DOHH2 (cell line): ENCODE data around the gene PRSS53.

Source experiments
- H3F3A ChIP-seq: fragments of 200-600 bp; sonication (generic), shearing (Covaris generic); 2 replicates; pipeline ENCODE4 v1.6.0; 2016; ENCODE audit warnings: antibody characterized with exemption, mild to moderate bottlenecking; ENCODE audit not compliant: control insufficient read depth, insufficient read depth
- H3K27ac ChIP-seq: fragments of 200-600 bp; sonication (generic); 2 replicates; pipeline ENCODE4 v1.5.1; 2014; ENCODE audit warnings: low read depth, mild to moderate bottlenecking, low read length, moderate library complexity
- H3K27me3 ChIP-seq: fragments of 200-600 bp; sonication (generic); 2 replicates; pipeline ENCODE4 v1.6.1; 2014; ENCODE audit warnings: mild to moderate bottlenecking, low read length, mixed read lengths; ENCODE audit not compliant: control insufficient read depth
- H3K36me3 ChIP-seq: fragments of 200-600 bp; sonication (generic); 2 replicates; pipeline ENCODE4 v1.6.1; 2014; ENCODE audit warnings: mild to moderate bottlenecking, low read length, moderate library complexity, mixed read lengths; ENCODE audit not compliant: control insufficient read depth
- H3K4me1 ChIP-seq: fragments of 200-600 bp; sonication (generic); 2 replicates; pipeline ENCODE4 v1.6.1; 2014; ENCODE audit warnings: mild to moderate bottlenecking, low read length, mixed read lengths; ENCODE audit not compliant: control insufficient read depth
- H3K4me2 ChIP-seq: fragments of 200-600 bp; sonication (generic); 2 replicates; pipeline ENCODE4 v1.6.0; 2014; ENCODE audit warnings: mild to moderate bottlenecking, low read length, moderate library complexity
- H3K4me3 ChIP-seq: fragments of 200-600 bp; sonication (generic); 2 replicates; pipeline ENCODE4 v1.5.1; 2014; ENCODE audit warnings: mild to moderate bottlenecking, low read length, mixed read lengths
- H3K79me2 ChIP-seq: fragments of 200-600 bp; sonication (generic); 2 replicates; pipeline ENCODE4 v1.6.1; 2014; ENCODE audit warnings: mild to moderate bottlenecking, low read length, mixed read lengths; ENCODE audit not compliant: control insufficient read depth
- H3K9me2 ChIP-seq: fragments of 200-600 bp; sonication (generic); replicated peaks from 2 replicates; pipeline ENCODE4 v1.6.1; 2014; ENCODE audit warnings: mild to moderate bottlenecking, low read length, mixed read lengths; ENCODE audit not compliant: control insufficient read depth
- H3K9me3 ChIP-seq: fragments of 200-600 bp; sonication (generic); 2 replicates; pipeline ENCODE4 v1.6.1; 2014; ENCODE audit warnings: antibody characterized with exemption, low read length, mixed read lengths; ENCODE audit not compliant: control insufficient read depth, insufficient read depth
- H4K20me1 ChIP-seq: fragments of 200-600 bp; sonication (generic); 2 replicates; pipeline ENCODE4 v1.6.0; 2014; ENCODE audit warnings: low read depth, mild to moderate bottlenecking, antibody characterized with exemption, low read length, moderate library complexity; ENCODE audit not compliant: control insufficient read depth, insufficient read depth
- EZH2phosphoT487 ChIP-seq: fragments of 200-600 bp; sonication (generic); IDR thresholded peaks from 2 replicates; pipeline ENCODE4 v1.6.1; 2017; ENCODE audit warnings: borderline replicate concordance, mild to moderate bottlenecking, antibody characterized with exemption, low read length, moderate library complexity, mixed read lengths
- TF ChIP-seq, protein P1 (sequence below): fragments of 200-600 bp; sonication (generic); IDR thresholded peaks from one replicate; pipeline ENCODE4 v1.5.1; 2014; ENCODE audit warnings: antibody characterized with exemption, mild to moderate bottlenecking, low read depth, low read length; ENCODE audit not compliant: poor library complexity, severe bottlenecking

PRSS53 gene

DNA sequence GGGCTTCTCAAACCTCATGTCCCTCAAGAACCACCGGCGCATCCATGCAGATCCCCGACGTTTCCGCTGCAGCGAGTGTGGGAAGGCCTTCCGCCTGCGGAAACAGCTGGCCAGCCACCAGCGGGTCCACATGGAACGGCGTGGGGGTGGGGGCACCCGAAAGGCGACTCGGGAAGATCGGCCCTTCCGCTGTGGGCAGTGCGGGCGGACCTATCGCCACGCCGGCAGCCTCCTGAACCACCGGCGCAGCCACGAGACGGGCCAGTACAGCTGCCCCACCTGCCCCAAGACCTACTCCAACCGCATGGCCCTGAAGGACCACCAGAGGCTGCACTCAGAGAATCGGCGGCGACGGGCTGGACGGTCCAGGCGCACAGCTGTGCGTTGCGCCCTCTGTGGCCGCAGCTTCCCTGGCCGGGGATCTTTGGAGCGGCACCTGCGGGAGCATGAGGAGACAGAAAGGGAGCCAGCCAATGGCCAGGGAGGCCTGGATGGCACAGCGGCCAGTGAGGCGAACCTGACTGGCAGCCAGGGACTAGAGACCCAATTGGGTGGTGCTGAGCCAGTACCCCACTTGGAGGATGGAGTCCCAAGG lies 8.6 kb downstream of the PRSS53 start:
- no peaks in the 10 kb centered on the region for H3F3A ChIP-seq
- H4K20me1 ChIP-seq, result 0 out of 2 replicates have a peak, but pooled peaks cover 4% of the 10 kb centered on the region
- peaks cover 61% of the 10 kb centered on the region for H3K79me2 ChIP-seq
- H3K36me3 ChIP-seq, result peaks cover 86% of the 10 kb centered on the region
- H3K4me3 ChIP-seq, result no peak overlapping the region
- no peaks in the 10 kb centered on the region for H3K27me3 ChIP-seq
- TF ChIP-seq, protein P1, sequence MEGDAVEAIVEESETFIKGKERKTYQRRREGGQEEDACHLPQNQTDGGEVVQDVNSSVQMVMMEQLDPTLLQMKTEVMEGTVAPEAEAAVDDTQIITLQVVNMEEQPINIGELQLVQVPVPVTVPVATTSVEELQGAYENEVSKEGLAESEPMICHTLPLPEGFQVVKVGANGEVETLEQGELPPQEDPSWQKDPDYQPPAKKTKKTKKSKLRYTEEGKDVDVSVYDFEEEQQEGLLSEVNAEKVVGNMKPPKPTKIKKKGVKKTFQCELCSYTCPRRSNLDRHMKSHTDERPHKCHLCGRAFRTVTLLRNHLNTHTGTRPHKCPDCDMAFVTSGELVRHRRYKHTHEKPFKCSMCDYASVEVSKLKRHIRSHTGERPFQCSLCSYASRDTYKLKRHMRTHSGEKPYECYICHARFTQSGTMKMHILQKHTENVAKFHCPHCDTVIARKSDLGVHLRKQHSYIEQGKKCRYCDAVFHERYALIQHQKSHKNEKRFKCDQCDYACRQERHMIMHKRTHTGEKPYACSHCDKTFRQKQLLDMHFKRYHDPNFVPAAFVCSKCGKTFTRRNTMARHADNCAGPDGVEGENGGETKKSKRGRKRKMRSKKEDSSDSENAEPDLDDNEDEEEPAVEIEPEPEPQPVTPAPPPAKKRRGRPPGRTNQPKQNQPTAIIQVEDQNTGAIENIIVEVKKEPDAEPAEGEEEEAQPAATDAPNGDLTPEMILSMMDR, result no peak
- TF ChIP-seq EZH2phosphoT487, result no peak
- H3K9me2 ChIP-seq, result no peaks in the 10 kb centered on the region
- no peak overlapping the region for H3K4me2 ChIP-seq
- H3K4me1 ChIP-seq, result peaks cover 9% of the 10 kb centered on the region
- no peaks in the 10 kb centered on the region for H3K9me3 ChIP-seq
- no peak overlapping the region for H3K27ac ChIP-seq

GRCh38 chr16:31079342-31079944 lies 9.3 kb downstream of the PRSS53 start:
- H3K27me3 ChIP-seq, result no peaks in the 10 kb centered on the region
- H3K79me2 ChIP-seq, result peaks cover 68% of the 10 kb centered on the region
- H3K4me2 ChIP-seq, result no peak overlapping the region
- peaks cover 85% of the 10 kb centered on the region for H3K36me3 ChIP-seq
- no peak overlapping the region for H3K4me3 ChIP-seq
- no peaks in the 10 kb centered on the region for H3K9me2 ChIP-seq
- no peaks in the 10 kb centered on the region for H3K9me3 ChIP-seq
- peaks cover 12% of the 10 kb centered on the region for H3K4me1 ChIP-seq
- peaks cover 9% of the 10 kb centered on the region; the same call in 1 of the 2 replicates for H4K20me1 ChIP-seq
- H3F3A ChIP-seq, result no peaks in the 10 kb centered on the region
- no peak overlapping the region for H3K27ac ChIP-seq
- no peak for TF ChIP-seq EZH2phosphoT487
- TF ChIP-seq, protein P1, result no peak

DNA sequence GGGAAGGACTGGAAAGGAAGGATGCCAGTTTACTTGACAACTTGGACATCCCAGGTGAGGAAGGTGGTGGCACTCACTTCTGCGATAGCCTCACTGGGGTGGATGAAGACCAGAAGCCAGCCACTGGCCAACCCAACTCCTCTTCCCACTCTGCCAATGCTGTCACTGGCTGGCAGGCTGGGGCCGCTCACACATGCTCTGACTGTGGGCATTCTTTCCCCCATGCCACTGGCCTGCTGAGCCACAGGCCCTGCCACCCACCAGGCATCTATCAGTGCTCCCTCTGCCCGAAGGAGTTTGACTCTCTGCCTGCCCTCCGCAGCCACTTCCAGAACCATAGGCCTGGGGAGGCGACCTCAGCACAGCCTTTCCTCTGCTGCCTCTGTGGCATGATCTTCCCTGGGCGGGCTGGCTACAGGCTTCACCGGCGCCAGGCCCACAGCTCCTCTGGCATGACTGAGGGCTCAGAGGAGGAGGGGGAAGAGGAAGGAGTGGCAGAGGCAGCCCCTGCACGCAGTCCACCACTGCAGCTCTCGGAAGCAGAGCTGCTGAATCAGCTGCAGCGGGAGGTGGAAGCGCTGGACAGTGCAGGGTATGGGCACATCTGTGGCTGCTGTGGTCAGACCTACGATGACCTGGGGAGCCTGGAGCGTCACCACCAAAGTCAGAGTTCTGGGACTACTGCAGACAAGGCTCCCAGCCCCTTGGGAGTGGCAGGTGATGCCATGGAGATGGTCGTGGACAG lies 10.0 kb downstream of the PRSS53 start:
- no peaks in the 10 kb centered on the region for H3K9me3 ChIP-seq
- no peak for TF ChIP-seq EZH2phosphoT487
- TF ChIP-seq, protein P1, result no peak
- H3F3A ChIP-seq, result 0 out of 2 replicates have a peak, but pooled peaks cover 1% of the 10 kb centered on the region
- H3K27ac ChIP-seq, result no peak overlapping the region
- H3K27me3 ChIP-seq, result no peaks in the 10 kb centered on the region
- H3K4me1 ChIP-seq, result peaks cover 12% of the 10 kb centered on the region
- H4K20me1 ChIP-seq, result peaks cover 9% of the 10 kb centered on the region; the same call in 1 of the 2 replicates
- no peaks in the 10 kb centered on the region for H3K9me2 ChIP-seq
- H3K79me2 ChIP-seq, result peaks cover 69% of the 10 kb centered on the region
- no peak overlapping the region for H3K4me2 ChIP-seq
- H3K4me3 ChIP-seq, result no peak overlapping the region
- H3K36me3 ChIP-seq, result peaks cover 80% of the 10 kb centered on the region
